A549 (cell line): Measurements from ENCODE around the gene LITAFD. TPM values are rescaled to one million over a fixed set of nuclear protein-coding genes. Genes with fewer than 3 reads are reported as not detected.
A peak's percentile ranks its signal among the peaks of the same experiment; 100 is the strongest.

Experiments
- ATAC-seq, 2 experiments: fragments of 200-7000 bp in 1 of 2; fragments of >200 bp in 1 of 2; cut with Nextera tagmentation in 1 of 2; cut with Tn5 transposase in 1 of 2; 3 replicates each; pipeline versions ENCODE4 v1.8.0 to v1.9.1; 2018 to 2020; ENCODE audit warnings: mild to moderate bottlenecking in 1 of 2, moderate library complexity in 1 of 2
- CTCF ChIA-PET: fragments of 300-600 bp; sonication (Branson Sonifier 250); formaldehyde crosslinking; extraction: SDS; loops from one replicate; lab custom pipeline; 2021; ENCODE audit warnings: antibody characterized with exemption, inconsistent platforms; lab: Yijun Ruan, JAX
- POLR2A ChIA-PET: fragments of 350-600 bp; formaldehyde crosslinking; extraction: SDS; loops from one replicate; lab custom pipeline; 2021; ENCODE audit warnings: antibody characterized with exemption, inconsistent platforms; lab: Yijun Ruan, JAX
- DNase-seq, 2 experiments: peaks; one replicate each; pipeline versions ENCODE4 v3.0.0 to v3.0.0-alpha.2; 2011 to 2016; ENCODE audit warnings: low read depth in 1 of 2, low spot score in 1 of 2
- FAIRE-seq: peaks from 2 replicates; lab custom pipeline; 2011; peaks lifted over from hg19 to GRCh38; lab: Jason Lieb, UNC
- H3K27ac ChIP-seq, 2 experiments: fragments of >200 bp; sonication (Bioruptor Twin); formaldehyde crosslinking; 3 replicates each; pipeline ENCODE4 v1.5.1; 2016 to 2017
- H3K4me1 ChIP-seq: fragments of >200 bp; sonication (Bioruptor Twin); formaldehyde crosslinking; 3 replicates; pipeline ENCODE4 v1.6.1; 2016
- H3K4me2 ChIP-seq: fragments of >200 bp; sonication (Bioruptor Twin); formaldehyde crosslinking; 3 replicates; pipeline ENCODE4 v1.6.1; 2016
- H3K4me3 ChIP-seq: fragments of >200 bp; sonication (Bioruptor Twin); formaldehyde crosslinking; 3 replicates; pipeline ENCODE4 v1.5.1; 2016
- H3K9me3 ChIP-seq: fragments of >200 bp; sonication (Bioruptor Twin); formaldehyde crosslinking; 3 replicates; pipeline ENCODE4 v1.6.1; 2016
- CBX8 ChIP-seq: fragments of 200-600 bp; sonication (generic); IDR thresholded peaks from 2 replicates; pipeline ENCODE4 v1.6.1; 2016
- ELK1 ChIP-seq: fragments of 150-350 bp; IDR thresholded peaks from 2 replicates; pipeline ENCODE4 v1.6.1; 2014; ENCODE audit warnings: low read depth, mild to moderate bottlenecking, low read length
- MAFK ChIP-seq: fragments of 450-650 bp; IDR thresholded peaks from 2 replicates; pipeline ENCODE4 v1.6.1; 2014; ENCODE audit not compliant: partially characterized antibody
- MAX ChIP-seq: IDR thresholded peaks from 2 replicates; pipeline ENCODE4 v1.6.1; 2012
- POLR2AphosphoS2 ChIP-seq: conservative IDR thresholded peaks from 2 replicates; pipeline ENCODE4 v1.6.1; 2012; ENCODE audit warnings: low read length, improper control_type of control experiment, inconsistent platforms
- RNF2 ChIP-seq: fragments of 200-600 bp; sonication (generic); IDR thresholded peaks from 2 replicates; pipeline ENCODE4 v1.6.1; 2016; ENCODE audit warnings: low read depth, mild to moderate bottlenecking, antibody characterized with exemption, moderate library complexity, borderline replicate concordance
- TP53 ChIP-seq: fragments of 250-450 bp; sonication (Bioruptor Pico); IDR thresholded peaks from 2 replicates; pipeline ENCODE4 v1.5.0; 2021; ENCODE audit warnings: mild to moderate bottlenecking, moderate library complexity
- USF2 ChIP-seq: fragments of 450-650 bp; IDR thresholded peaks from 2 replicates; pipeline ENCODE4 v1.6.1; 2014; ENCODE audit warnings: antibody characterized with exemption
- WGBS: methylation state at CpG from one replicate; pipeline ENCODE4 v1.1.6; 2017; ENCODE audit errors: missing lambda C conversion rate; 5-methylcytosine and 5-hydroxymethylcytosine counted together
- polyA plus RNA-seq, 4 experiments: library from polyadenylated mRNA; depleted of rRNA in 3 of 4; stranded (reverse); fragments of >200 nt; fragmentation: RNase III in 1 of 4; extraction: RNeasy Plus Mini Kit Qiagen cat#74134 plus additional on column Dnase treatment in 1 of 4; gene quantifications; 2 replicates in 3 of 4; 3 replicates in 1 of 4; pipeline ENCODE4 v1.2.3, GENCODE V29; 2011 to 2017

The LITAFD gene
- polyA plus RNA-seq, 2 of the 4 experiments (the other 2 are of a cell fraction), result not detected

- no peak for TF ChIP-seq ELK1
These were observed 17.6 kb upstream of the LITAFD start (continued) for GRCh38 chr16:8864480-8865110.

- H3K27ac ChIP-seq, result peak overlapping the region in 1 of 2 experiments; percentile 94; a peak in 4 of 6 replicates
- H3K9me3 ChIP-seq, result no peaks in the 10 kb centered on the region
- TF ChIP-seq CBX8, result no peak
- peak; percentile 38; the same call in 1 of the 2 replicates for TF ChIP-seq POLR2AphosphoS2
- H3K4me3 ChIP-seq, result no peak overlapping the region
- DNase-seq (no peak), FAIRE-seq (no peak), ATAC-seq (no peak)
- H3K4me2 ChIP-seq, result peak overlapping the region; percentile 98
- peaks cover 83% of the 10 kb centered on the region for H3K4me1 ChIP-seq
- WGBS, result 91% methylated on average over 14 of the region's 14 CpGs
- ChIA-PET POLR2A (interaction anchor here (1.8 kb wide), 1 partner anchor 15 kb away, joined by 5 read pairs; no protein-coding TSS in a partner anchor), CTCF (interaction anchor here (0.8 to 5.0 kb wide), 5 partner anchors 9 to 204 kb away, joined by 3 to 49 read pairs (median 4); partner anchors contain the start of gene LITAFD)
These were observed 16.8 kb upstream of the LITAFD start for GRCh38 chr16:8865145-8865882.

- CTCF ChIA-PET, result interaction anchor here (1.0 to 7.9 kb wide), 4 partner anchors 14 to 205 kb away, joined by 3 to 84 read pairs (median 26); partner anchors contain the start of gene LITAFD
- no peak for FAIRE-seq
- Histone ChIP-seq H3K4me3 (no peak overlapping the region), H3K4me1 (peaks cover 83% of the 10 kb centered on the region), H3K27ac (peak overlapping the region in 1 of 2 experiments; percentile 94; a peak in 3 of 6 replicates), H3K9me3 (no peaks in the 10 kb centered on the region), H3K4me2 (peak overlapping the region; percentile 98)
- no peak for DNase-seq
- no peak for ATAC-seq
- POLR2A ChIA-PET, result interaction anchor here (0.7 kb wide), 1 partner anchor 29 kb away, joined by 5 read pairs; no protein-coding TSS in a partner anchor
- WGBS, result 91% methylated on average over 28 of the region's 30 CpGs
- TF ChIP-seq RNF2 (no peak), USF2 (no peak)
These were observed 15.8 kb upstream of the LITAFD start for GRCh38 chr16:8866118-8866883.

GRCh38 chr16:8866884-8867215 lies 15.3 kb upstream of the LITAFD start:
- FAIRE-seq (no peak), DNase-seq (no peak), ATAC-seq (no peak)
- H3K27ac ChIP-seq, result peak overlapping the region in 1 of 2 experiments; percentile 94; a peak in 3 of 6 replicates
- ChIA-PET CTCF (interaction anchor here (7.9 kb wide), 1 partner anchor 15 kb away, joined by 84 read pairs; the partner anchor contains the start of gene LITAFD), POLR2A (interaction anchor here (0.7 kb wide), 1 partner anchor 29 kb away, joined by 5 read pairs; no protein-coding TSS in a partner anchor)
- H3K4me3 ChIP-seq, result peak overlapping the region; percentile 60; the same call in 2 of the 3 replicates
- peak overlapping the region; percentile 98 for H3K4me2 ChIP-seq
- WGBS, result 93% methylated on average over 12 of the region's 16 CpGs
- H3K9me3 ChIP-seq, result no peaks in the 10 kb centered on the region
- TF ChIP-seq TP53 (no peak), CBX8 (no peak)
- H3K4me1 ChIP-seq, result peaks cover 83% of the 10 kb centered on the region

GRCh38 chr16:8867216-8867931 lies 14.8 kb upstream of the LITAFD start:
- Histone ChIP-seq H3K27ac (peak overlapping the region; percentile 91 to 94), H3K4me1 (peaks cover 81% of the 10 kb centered on the region), H3K4me2 (peak overlapping the region; percentile 98), H3K4me3 (peak overlapping the region; percentile 60), H3K9me3 (no peaks in the 10 kb centered on the region)
- POLR2A ChIA-PET, result interaction anchor here (2.7 kb wide), 1 partner anchor 12 kb away, joined by 24 read pairs; no protein-coding TSS in a partner anchor
- 50% methylated on average over 31 of the region's 35 CpGs for WGBS
- CTCF ChIA-PET, result interaction anchor here (2.4 to 7.9 kb wide), 2 partner anchors 7 to 14 kb away, joined by 5 to 84 read pairs; partner anchors contain the start of gene LITAFD
- DNase-seq (no peak), ATAC-seq (no peak), FAIRE-seq (no peak)
- TF ChIP-seq MAX (0 out of 2 replicates have a peak, but pooled peaks have one; percentile 13), MAFK (no peak)
